GM12801 (cell line): ENCODE results near the gene MYO1A.

ENCODE experiments used
- TF ChIP-seq, protein P1 (sequence below): IDR thresholded peaks from one replicate; pipeline ENCODE4 v1.5.1; 2011; ENCODE audit warnings: control low read depth; ENCODE audit not compliant: insufficient read length; ENCODE audit errors: extremely low read depth

MYO1A gene

DNA sequence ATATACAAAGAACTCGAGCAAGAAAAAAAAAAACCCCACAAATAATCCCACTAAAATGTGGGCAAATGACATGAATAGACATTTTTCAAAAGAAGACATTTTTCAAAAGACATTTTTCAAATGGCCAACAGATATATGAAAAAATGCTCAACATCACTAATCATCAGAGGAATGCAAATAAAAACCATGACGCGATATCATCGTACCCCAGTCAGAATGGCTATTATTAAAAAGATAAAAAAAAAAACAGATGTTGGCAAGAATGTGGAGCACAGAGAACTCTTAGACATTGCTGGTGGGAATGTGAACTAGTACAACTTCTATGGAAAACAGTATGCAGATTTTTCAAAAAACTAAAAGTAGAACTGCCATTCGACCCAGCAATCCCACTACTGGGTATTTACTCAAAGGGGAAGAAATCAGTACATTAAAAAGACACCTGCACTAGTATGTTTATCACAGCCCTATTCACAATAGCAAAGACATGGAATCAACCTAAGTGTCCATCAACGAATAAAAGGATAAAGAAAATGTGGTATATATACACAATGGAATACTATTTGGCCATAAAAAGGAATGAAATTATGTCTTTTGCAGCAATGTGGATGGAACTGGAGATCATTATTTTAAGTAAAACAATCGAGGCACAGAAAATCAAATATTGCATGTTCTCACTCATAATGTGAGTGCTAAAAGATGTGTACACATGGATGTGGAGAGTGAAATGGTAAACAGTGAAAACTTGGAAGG lies 59.9 kb downstream of the MYO1A start:
- TF ChIP-seq, protein P1, sequence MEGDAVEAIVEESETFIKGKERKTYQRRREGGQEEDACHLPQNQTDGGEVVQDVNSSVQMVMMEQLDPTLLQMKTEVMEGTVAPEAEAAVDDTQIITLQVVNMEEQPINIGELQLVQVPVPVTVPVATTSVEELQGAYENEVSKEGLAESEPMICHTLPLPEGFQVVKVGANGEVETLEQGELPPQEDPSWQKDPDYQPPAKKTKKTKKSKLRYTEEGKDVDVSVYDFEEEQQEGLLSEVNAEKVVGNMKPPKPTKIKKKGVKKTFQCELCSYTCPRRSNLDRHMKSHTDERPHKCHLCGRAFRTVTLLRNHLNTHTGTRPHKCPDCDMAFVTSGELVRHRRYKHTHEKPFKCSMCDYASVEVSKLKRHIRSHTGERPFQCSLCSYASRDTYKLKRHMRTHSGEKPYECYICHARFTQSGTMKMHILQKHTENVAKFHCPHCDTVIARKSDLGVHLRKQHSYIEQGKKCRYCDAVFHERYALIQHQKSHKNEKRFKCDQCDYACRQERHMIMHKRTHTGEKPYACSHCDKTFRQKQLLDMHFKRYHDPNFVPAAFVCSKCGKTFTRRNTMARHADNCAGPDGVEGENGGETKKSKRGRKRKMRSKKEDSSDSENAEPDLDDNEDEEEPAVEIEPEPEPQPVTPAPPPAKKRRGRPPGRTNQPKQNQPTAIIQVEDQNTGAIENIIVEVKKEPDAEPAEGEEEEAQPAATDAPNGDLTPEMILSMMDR: no peak

DNA sequence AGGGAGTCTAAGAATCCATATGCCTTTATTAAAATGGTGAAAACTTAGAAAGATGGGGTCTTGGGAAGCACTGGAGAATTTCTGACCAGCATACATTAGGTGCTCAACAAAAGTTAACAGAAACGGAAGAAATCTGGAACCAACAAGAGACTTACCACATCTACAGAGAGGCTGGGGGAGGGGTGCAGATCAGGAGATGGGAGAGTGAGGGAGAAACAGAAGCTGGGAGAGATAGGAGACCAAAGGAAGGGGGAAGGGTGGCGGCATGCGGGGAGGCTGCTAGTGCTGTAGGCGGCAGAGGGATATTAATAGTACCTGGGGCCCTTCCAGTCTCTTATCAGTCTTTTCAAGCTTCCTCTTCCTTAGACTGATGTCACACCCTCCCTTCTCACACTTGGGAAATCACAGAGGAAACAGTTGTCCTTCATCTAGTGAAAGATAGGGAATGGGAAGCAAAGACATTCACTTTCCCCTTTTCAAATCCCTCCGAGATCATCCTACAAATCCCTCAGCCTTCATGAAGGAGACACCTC lies 61.7 kb downstream of the MYO1A start:
- TF ChIP-seq, protein P1: no peak

DNA sequence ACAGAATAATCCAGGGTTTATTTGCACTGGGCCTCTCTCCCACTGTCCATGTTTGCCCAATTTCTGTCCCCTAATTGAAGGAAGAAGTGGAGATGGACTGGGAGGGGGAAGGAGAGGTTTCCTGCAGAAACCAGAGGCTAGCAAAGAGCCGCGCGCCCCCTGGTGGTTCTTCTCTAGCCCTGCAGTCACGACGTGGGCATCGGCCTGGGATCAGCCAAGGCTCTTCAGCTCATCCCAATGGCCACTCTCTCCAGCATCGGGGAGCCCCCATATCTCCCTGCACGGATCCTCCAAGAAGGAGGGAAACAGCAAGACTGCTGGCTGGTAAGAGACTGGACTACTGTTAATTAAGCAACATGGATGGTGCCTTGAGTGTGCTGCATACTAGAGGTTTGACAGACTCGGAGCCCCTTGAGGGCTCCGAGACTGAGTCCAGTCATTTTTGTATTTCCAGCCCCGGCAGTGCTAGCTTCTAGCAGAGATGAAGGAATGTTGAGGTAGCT lies 62.3 kb downstream of the MYO1A start:
- TF ChIP-seq, protein P1: no peak

DNA sequence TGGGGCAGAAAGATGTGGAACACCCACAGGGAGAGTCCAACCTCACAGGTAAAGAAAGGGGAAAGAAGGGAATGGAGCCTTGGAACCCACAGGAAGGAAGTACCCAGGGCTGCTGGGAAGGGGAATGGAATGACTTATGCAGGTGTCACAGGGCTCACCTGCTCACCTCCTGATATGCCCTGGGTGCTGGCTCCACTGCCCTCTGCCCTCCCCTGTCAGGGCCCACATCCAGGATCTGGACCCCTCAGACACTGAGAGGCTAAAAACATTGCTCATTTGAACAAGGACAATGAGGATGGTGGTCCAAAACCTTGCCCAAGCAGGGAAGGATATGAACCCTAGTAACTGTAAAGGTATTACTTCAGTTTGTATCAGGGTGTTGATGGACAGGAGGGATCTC lies 62.9 kb downstream of the MYO1A start:
- TF ChIP-seq, protein P1: no peak

DNA sequence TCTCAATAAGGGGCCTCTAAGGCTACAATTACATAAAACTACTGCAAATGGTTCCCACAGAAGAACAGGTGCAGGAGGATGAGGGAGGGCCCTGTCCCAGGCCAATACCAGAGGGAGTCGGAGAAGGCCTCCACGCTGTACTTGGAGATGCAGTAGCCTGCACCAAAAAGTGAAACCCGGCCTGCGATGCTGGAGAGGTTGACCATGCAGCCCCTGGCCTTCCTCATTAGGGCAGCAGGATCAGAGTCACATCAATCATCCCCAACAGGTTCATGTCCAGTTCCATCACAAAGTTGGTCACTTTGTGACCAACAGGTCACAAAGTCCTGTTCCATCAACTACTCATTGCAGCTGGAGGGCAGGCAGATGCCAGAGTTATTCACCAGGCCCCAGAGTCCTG lies 66.5 kb downstream of the MYO1A start:
- TF ChIP-seq, protein P1: no peak

DNA sequence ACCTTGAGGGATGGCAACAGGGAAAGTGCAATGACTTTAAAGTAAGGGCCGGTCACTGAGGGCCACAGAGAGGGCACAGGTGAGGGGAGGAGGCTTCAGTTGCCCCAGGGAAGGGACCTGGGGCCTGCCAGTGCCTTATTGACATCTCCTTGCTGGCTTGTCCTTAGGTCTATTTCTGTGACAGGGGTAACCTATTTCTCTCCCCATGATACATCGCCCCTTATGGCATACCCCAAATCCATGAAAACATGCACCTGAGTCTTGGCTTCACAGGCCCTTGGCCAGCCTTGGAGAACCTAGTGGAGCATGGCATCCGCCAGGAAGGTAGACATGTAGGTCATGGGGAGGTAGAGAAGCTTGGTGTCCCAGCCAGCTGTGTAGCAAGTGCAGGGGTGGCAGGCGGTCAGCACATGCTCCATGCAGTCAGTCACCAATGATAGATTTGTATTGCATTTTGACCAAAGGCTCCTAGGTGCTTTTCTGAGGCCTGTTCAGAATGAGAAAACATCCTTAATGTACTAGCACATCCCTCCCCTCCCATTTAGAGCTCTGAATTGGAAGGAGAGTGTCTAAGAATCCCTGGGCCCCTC lies 68.9 kb downstream of the MYO1A start:
- TF ChIP-seq, protein P1: no peak

DNA sequence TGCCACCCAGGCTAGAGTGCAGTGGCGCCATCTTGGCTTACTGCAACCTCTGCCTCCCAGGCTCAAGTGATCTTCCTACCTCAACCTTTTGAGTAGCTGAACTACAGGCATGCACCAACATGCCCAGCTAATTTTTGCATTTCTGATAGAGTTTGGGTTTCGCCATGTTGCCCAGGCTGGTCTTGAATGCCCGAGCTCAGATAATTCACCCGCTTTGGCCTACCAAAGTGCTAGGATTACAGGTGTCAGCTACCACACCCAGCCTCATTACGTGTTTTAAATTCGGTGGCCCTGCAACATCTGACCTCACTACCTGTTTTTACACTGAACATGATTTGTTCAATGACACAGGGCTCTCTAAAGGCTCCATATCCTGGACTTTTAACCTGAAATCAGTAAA lies 69.7 kb downstream of the MYO1A start:
- TF ChIP-seq, protein P1: no peak
